Upper lobe of left lung (tissue), 4 donors: ENCODE results near the gene TARS3.

Experiments used
- CTCF ChIP-seq, 6 experiments: fragments of 450-650 bp in 4 of 6; fragments of 200-600 bp in 2 of 6; sonication (generic) in 2 of 6; IDR thresholded peaks; one replicate each; pipeline ENCODE4 v1.5.1; 2016 to 2019; ENCODE audit warnings: antibody characterized with exemption in 6 of 6
- POLR2A ChIP-seq, 4 donors: fragments of 450-650 bp; IDR thresholded peaks; one replicate each; pipeline ENCODE4 v1.5.1; 2016 to 2017; ENCODE audit warnings: antibody characterized with exemption in 4 of 4, mild to moderate bottlenecking in 2 of 4

GRCh38 chr15:101773496-101774100 is 49.3 kb upstream of the TARS3 start:
- no peak for TF ChIP-seq CTCF (IDR thresholded peaks at IDR 0.05)
- TF ChIP-seq POLR2A (IDR thresholded peaks at IDR 0.05): no peak
